ENCODE results near the gene RABGAP1L.

Gene RABGAP1L

GRCh38 chr1:174222166-174222949 lies 63.0 kb downstream of the RABGAP1L start:
- Histone ChIP-seq H3K4me3 (ENCODE audit: low read length, poor library complexity, severe bottlenecking) (no peak overlapping the region), H3F3A (ENCODE audit: low read depth) (no peaks in the 10 kb centered on the region), H3K9ac (ENCODE audit: low read depth, low read length, poor library complexity, severe bottlenecking) (no peak overlapping the region), H3K36me3 (ENCODE audit: insufficient read depth, low read length) (peaks cover 30% of the 10 kb centered on the region), H3K9me3 (ENCODE audit: insufficient read depth, low read depth, low read length) (peaks cover 6% of the 10 kb centered on the region; the same call in 1 of the 2 replicates), H3K4me1 (ENCODE audit: insufficient read depth, low read length, poor library complexity, severe bottlenecking) (no peaks in the 10 kb centered on the region), H3K4me2 (ENCODE audit: low read depth, low read length, poor library complexity, severe bottlenecking) (no peak overlapping the region), H3K27me3 (ENCODE audit: insufficient read depth, low read length, poor library complexity, severe bottlenecking) (no peaks in the 10 kb centered on the region), H2AFZ (ENCODE audit: low read length) (no peak overlapping the region), H4K20me1 (ENCODE audit: insufficient read depth, low read length, poor library complexity, severe bottlenecking) (peaks cover 4% of the 10 kb centered on the region), H3K79me2 (ENCODE audit: insufficient read depth, low read length) (peaks cover 16% of the 10 kb centered on the region), H3K9me2 (replicated peaks; ENCODE audit: low read depth, low read length) (no peaks in the 10 kb centered on the region)
- TF ChIP-seq EZH2phosphoT487 (IDR thresholded peaks at IDR 0.05; ENCODE audit: borderline replicate concordance) (no peak), CTCF (conservative IDR thresholded peaks at IDR 0.05; ENCODE audit: low read length) (no peak)

GRCh38 chr1:174224641-174225040 lies 65.3 kb downstream of the RABGAP1L start:
- no peak overlapping the region for H3K4me2 ChIP-seq (ENCODE audit: low read depth, low read length, poor library complexity, severe bottlenecking)
- peaks cover 30% of the 10 kb centered on the region for H3K36me3 ChIP-seq (ENCODE audit: insufficient read depth, low read length)
- no peaks in the 10 kb centered on the region for H3K9me2 ChIP-seq (replicated peaks; ENCODE audit: low read depth, low read length)
- TF ChIP-seq CTCF (conservative IDR thresholded peaks at IDR 0.05; ENCODE audit: low read length) (no peak), EZH2phosphoT487 (IDR thresholded peaks at IDR 0.05; ENCODE audit: borderline replicate concordance) (no peak)
- H2AFZ ChIP-seq (ENCODE audit: low read length) = no peak overlapping the region
- H3K9ac ChIP-seq (ENCODE audit: low read depth, low read length, poor library complexity, severe bottlenecking) = no peak overlapping the region
- no peaks in the 10 kb centered on the region for H3K79me2 ChIP-seq (ENCODE audit: insufficient read depth, low read length)
- no peaks in the 10 kb centered on the region for H3F3A ChIP-seq (ENCODE audit: low read depth)
- no peaks in the 10 kb centered on the region for H3K27me3 ChIP-seq (ENCODE audit: insufficient read depth, low read length, poor library complexity, severe bottlenecking)
- no peaks in the 10 kb centered on the region for H4K20me1 ChIP-seq (ENCODE audit: insufficient read depth, low read length, poor library complexity, severe bottlenecking)
- H3K4me3 ChIP-seq (ENCODE audit: low read length, poor library complexity, severe bottlenecking) = no peak overlapping the region
- H3K4me1 ChIP-seq (ENCODE audit: insufficient read depth, low read length, poor library complexity, severe bottlenecking) = no peaks in the 10 kb centered on the region
- peaks cover 6% of the 10 kb centered on the region; the same call in 1 of the 2 replicates for H3K9me3 ChIP-seq (ENCODE audit: insufficient read depth, low read depth, low read length)

- H3K9me3 ChIP-seq (ENCODE audit: insufficient read depth, low read depth, low read length) = peaks cover 6% of the 10 kb centered on the region; the same call in 1 of the 2 replicates
Observed at GRCh38 chr1:174225499-174226204, 66.3 kb downstream of the RABGAP1L start.

More at GRCh38 chr1:174225499-174226204, 66.3 kb downstream of the RABGAP1L start:
- Histone ChIP-seq H4K20me1 (ENCODE audit: insufficient read depth, low read length, poor library complexity, severe bottlenecking) (no peaks in the 10 kb centered on the region), H3F3A (ENCODE audit: low read depth) (no peaks in the 10 kb centered on the region), H3K4me2 (ENCODE audit: low read depth, low read length, poor library complexity, severe bottlenecking) (no peak overlapping the region), H3K9ac (ENCODE audit: low read depth, low read length, poor library complexity, severe bottlenecking) (no peak overlapping the region), H3K9me2 (replicated peaks; ENCODE audit: low read depth, low read length) (no peaks in the 10 kb centered on the region), H3K79me2 (ENCODE audit: insufficient read depth, low read length) (no peaks in the 10 kb centered on the region), H3K27me3 (ENCODE audit: insufficient read depth, low read length, poor library complexity, severe bottlenecking) (no peaks in the 10 kb centered on the region), H3K36me3 (ENCODE audit: insufficient read depth, low read length) (peaks cover 30% of the 10 kb centered on the region), H3K4me1 (ENCODE audit: insufficient read depth, low read length, poor library complexity, severe bottlenecking) (no peaks in the 10 kb centered on the region), H2AFZ (ENCODE audit: low read length) (no peak overlapping the region), H3K4me3 (ENCODE audit: low read length, poor library complexity, severe bottlenecking) (no peak overlapping the region)
- TF ChIP-seq CTCF (conservative IDR thresholded peaks at IDR 0.05; ENCODE audit: low read length) = no peak
- no peak for TF ChIP-seq EZH2phosphoT487 (IDR thresholded peaks at IDR 0.05; ENCODE audit: borderline replicate concordance)
